ENCODE data around the gene TREML1. TPM values are rescaled to one million over a fixed set of nuclear protein-coding genes. Genes with fewer than 3 reads are reported as not detected.

TREML1 gene
- total and polyA plus RNA-seq, 4 donors, result 0.08 to 4.5 (median 0.12) TPM; not detected in 1

- H3K4me3 ChIP-seq (ENCODE audit: low read depth in 1 of 3, low read length in 3 of 3), result no peak overlapping the region
- WGBS, result 51% methylated on average over 5 of the region's 5 CpGs
- TF ChIP-seq SP1 (IDR thresholded peaks at IDR 0.05) (no peak), RXRA (IDR thresholded peaks at IDR 0.05) (no peak), JUND (IDR thresholded peaks at IDR 0.05) (no peak), NR2F2 (IDR thresholded peaks at IDR 0.05) (no peak), HNF4G (IDR thresholded peaks at IDR 0.05) (no peak), GABPA (IDR thresholded peaks at IDR 0.05 in 1 of 2, conservative IDR thresholded peaks at IDR 0.05 in 1 of 2) (no peak), FOXA1 (IDR thresholded peaks at IDR 0.05) (no peak), FOXA2 (IDR thresholded peaks at IDR 0.05) (no peak), TAF1 (conservative IDR thresholded peaks at IDR 0.05) (no peak), YY1 (IDR thresholded peaks at IDR 0.05) (no peak), HNF4A (conservative IDR thresholded peaks at IDR 0.05) (no peak), EGR1 (IDR thresholded peaks at IDR 0.05; ENCODE audit: low read depth in 2 of 2) (no peak), RAD21 (IDR thresholded peaks at IDR 0.05) (no peak)
- TF ChIP-seq, protein P1, sequence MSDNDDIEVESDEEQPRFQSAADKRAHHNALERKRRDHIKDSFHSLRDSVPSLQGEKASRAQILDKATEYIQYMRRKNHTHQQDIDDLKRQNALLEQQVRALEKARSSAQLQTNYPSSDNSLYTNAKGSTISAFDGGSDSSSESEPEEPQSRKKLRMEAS (IDR thresholded peaks at IDR 0.05), result no peak
- TF ChIP-seq, protein P2, sequence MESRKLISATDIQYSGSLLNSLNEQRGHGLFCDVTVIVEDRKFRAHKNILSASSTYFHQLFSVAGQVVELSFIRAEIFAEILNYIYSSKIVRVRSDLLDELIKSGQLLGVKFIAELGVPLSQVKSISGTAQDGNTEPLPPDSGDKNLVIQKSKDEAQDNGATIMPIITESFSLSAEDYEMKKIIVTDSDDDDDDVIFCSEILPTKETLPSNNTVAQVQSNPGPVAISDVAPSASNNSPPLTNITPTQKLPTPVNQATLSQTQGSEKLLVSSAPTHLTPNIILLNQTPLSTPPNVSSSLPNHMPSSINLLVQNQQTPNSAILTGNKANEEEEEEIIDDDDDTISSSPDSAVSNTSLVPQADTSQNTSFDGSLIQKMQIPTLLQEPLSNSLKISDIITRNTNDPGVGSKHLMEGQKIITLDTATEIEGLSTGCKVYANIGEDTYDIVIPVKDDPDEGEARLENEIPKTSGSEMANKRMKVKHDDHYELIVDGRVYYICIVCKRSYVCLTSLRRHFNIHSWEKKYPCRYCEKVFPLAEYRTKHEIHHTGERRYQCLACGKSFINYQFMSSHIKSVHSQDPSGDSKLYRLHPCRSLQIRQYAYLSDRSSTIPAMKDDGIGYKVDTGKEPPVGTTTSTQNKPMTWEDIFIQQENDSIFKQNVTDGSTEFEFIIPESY (IDR thresholded peaks at IDR 0.05), result no peak
- TF ChIP-seq, protein P3, sequence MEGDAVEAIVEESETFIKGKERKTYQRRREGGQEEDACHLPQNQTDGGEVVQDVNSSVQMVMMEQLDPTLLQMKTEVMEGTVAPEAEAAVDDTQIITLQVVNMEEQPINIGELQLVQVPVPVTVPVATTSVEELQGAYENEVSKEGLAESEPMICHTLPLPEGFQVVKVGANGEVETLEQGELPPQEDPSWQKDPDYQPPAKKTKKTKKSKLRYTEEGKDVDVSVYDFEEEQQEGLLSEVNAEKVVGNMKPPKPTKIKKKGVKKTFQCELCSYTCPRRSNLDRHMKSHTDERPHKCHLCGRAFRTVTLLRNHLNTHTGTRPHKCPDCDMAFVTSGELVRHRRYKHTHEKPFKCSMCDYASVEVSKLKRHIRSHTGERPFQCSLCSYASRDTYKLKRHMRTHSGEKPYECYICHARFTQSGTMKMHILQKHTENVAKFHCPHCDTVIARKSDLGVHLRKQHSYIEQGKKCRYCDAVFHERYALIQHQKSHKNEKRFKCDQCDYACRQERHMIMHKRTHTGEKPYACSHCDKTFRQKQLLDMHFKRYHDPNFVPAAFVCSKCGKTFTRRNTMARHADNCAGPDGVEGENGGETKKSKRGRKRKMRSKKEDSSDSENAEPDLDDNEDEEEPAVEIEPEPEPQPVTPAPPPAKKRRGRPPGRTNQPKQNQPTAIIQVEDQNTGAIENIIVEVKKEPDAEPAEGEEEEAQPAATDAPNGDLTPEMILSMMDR (IDR thresholded peaks at IDR 0.05; ENCODE audit: low read depth, low read length, missing input control), result no peak
- TF ChIP-seq, protein P4, sequence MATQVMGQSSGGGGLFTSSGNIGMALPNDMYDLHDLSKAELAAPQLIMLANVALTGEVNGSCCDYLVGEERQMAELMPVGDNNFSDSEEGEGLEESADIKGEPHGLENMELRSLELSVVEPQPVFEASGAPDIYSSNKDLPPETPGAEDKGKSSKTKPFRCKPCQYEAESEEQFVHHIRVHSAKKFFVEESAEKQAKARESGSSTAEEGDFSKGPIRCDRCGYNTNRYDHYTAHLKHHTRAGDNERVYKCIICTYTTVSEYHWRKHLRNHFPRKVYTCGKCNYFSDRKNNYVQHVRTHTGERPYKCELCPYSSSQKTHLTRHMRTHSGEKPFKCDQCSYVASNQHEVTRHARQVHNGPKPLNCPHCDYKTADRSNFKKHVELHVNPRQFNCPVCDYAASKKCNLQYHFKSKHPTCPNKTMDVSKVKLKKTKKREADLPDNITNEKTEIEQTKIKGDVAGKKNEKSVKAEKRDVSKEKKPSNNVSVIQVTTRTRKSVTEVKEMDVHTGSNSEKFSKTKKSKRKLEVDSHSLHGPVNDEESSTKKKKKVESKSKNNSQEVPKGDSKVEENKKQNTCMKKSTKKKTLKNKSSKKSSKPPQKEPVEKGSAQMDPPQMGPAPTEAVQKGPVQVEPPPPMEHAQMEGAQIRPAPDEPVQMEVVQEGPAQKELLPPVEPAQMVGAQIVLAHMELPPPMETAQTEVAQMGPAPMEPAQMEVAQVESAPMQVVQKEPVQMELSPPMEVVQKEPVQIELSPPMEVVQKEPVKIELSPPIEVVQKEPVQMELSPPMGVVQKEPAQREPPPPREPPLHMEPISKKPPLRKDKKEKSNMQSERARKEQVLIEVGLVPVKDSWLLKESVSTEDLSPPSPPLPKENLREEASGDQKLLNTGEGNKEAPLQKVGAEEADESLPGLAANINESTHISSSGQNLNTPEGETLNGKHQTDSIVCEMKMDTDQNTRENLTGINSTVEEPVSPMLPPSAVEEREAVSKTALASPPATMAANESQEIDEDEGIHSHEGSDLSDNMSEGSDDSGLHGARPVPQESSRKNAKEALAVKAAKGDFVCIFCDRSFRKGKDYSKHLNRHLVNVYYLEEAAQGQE (IDR thresholded peaks at IDR 0.05), result no peak
- TF ChIP-seq, protein P5, sequence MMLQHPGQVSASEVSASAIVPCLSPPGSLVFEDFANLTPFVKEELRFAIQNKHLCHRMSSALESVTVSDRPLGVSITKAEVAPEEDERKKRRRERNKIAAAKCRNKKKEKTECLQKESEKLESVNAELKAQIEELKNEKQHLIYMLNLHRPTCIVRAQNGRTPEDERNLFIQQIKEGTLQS (IDR thresholded peaks at IDR 0.05), result no peak
- no peaks in the 10 kb centered on the region for H3K36me3 ChIP-seq (ENCODE audit: control insufficient read depth in 4 of 4, insufficient read depth in 3 of 4, low read depth in 1 of 4, low read length in 3 of 4)
- no peak for DNase-seq (ENCODE audit: low spot score)
- H3K9me3 ChIP-seq (ENCODE audit: control insufficient read depth in 4 of 4, low read length in 3 of 4), result peaks cover 0 to 10% (median 3%) of the 10 kb centered on the region in 4 donors
- no peaks in the 10 kb centered on the region for H3K27me3 ChIP-seq (ENCODE audit: control insufficient read depth in 4 of 4, insufficient read depth in 4 of 4, low read length in 3 of 4)
- no peak overlapping the region for H3K9ac ChIP-seq (ENCODE audit: low read depth in 1 of 2, low read length in 2 of 2)
- H3K4me1 ChIP-seq (ENCODE audit: control insufficient read depth in 4 of 4, insufficient read depth in 4 of 4, low read length in 3 of 4), result no peaks in the 10 kb centered on the region
- H3K27ac ChIP-seq (ENCODE audit: low read depth in 1 of 2, low read length in 2 of 2), result no peak overlapping the region
These were observed 39.7 kb upstream of the TREML1 start for GRCh38 chr6:41193884-41194283.

All from liver (tissue), 9 donors.